SKM-1 (cell line): ENCODE results near the gene AMIGO2.
"Not testable (repeated sequence)": the region's sequence is repeated elsewhere in the genome, so short reads cannot be mapped to it uniquely, and the experiment has no call there.

ENCODE experiments used
- DNase-seq: peaks from one replicate; lab custom pipeline; 2025; ENCODE audit not compliant: unreplicated experiment; lab: John Stamatoyannopoulos, UW

The AMIGO2 gene

GRCh38 chr12:47079468-47079980 is at the start of gene AMIGO2, which contains the start of gene PCED1B:
Gene AMIGO2 (minus strand): TSS chr12:47079959. CDS start chr12:47079002, 957 bp downstream.
Gene PCED1B (plus strand): TSS chr12:47079621. CDS start chr12:47235064, 155,443 bp downstream.
- DNase-seq = no peak

- DNase-seq = no peak
Observed at GRCh38 chr12:47126246-47126645, 46.5 kb upstream of the AMIGO2 start.

- no peak for DNase-seq
Observed at GRCh38 chr12:47124451-47124850, 44.7 kb upstream of the AMIGO2 start.

- DNase-seq = no peak
Observed at GRCh38 chr12:47123730-47124129, 44.0 kb upstream of the AMIGO2 start.

GRCh38 chr12:47122602-47123001 is 42.8 kb upstream of the AMIGO2 start:
- DNase-seq = no peak

- DNase-seq = no peak
Observed at GRCh38 chr12:47121146-47121545, 41.4 kb upstream of the AMIGO2 start.

- no peak for DNase-seq
Observed at GRCh38 chr12:47120736-47121135, 41.0 kb upstream of the AMIGO2 start.

GRCh38 chr12:47117305-47117704 is 37.5 kb upstream of the AMIGO2 start:
- not testable (repeated sequence) for DNase-seq

- DNase-seq = no peak
Observed at GRCh38 chr12:47114481-47114892, 34.7 kb upstream of the AMIGO2 start.

- no peak for DNase-seq
Observed at GRCh38 chr12:47112679-47113078, 32.9 kb upstream of the AMIGO2 start.

- no peak for DNase-seq
Observed at GRCh38 chr12:47111854-47112253, 32.1 kb upstream of the AMIGO2 start.

- no peak for DNase-seq
Observed at GRCh38 chr12:47111392-47111778, 31.6 kb upstream of the AMIGO2 start.

GRCh38 chr12:47110718-47111391 is 31.1 kb upstream of the AMIGO2 start:
- DNase-seq = no peak

- DNase-seq = no peak
Observed at GRCh38 chr12:47110011-47110541, 30.3 kb upstream of the AMIGO2 start.

- DNase-seq = no peak
Observed at GRCh38 chr12:47107926-47108325, 28.2 kb upstream of the AMIGO2 start.

GRCh38 chr12:47107446-47107845 is 27.7 kb upstream of the AMIGO2 start:
- DNase-seq = no peak

GRCh38 chr12:47105914-47106674 is 26.3 kb upstream of the AMIGO2 start:
- DNase-seq = no peak

- DNase-seq = no peak
Observed at GRCh38 chr12:47102845-47103651, 23.3 kb upstream of the AMIGO2 start.

GRCh38 chr12:47102406-47102805 is 22.6 kb upstream of the AMIGO2 start:
- no peak for DNase-seq

GRCh38 chr12:47100160-47100559 is 20.4 kb upstream of the AMIGO2 start:
- DNase-seq = no peak

- no peak for DNase-seq
Observed at GRCh38 chr12:47099610-47100009, 19.9 kb upstream of the AMIGO2 start.
